IPS-NIHi7 (cell line): ENCODE data around the gene NFATC1.
A peak's percentile ranks its signal among the peaks of the same experiment; 100 is the strongest.

Experiments used
- DNase-seq: peaks from one replicate; pipeline ENCODE4 v3.0.0; 2012; ENCODE audit warnings: mixed read lengths; ENCODE audit errors: extremely low spot score

The NFATC1 gene

DNA sequence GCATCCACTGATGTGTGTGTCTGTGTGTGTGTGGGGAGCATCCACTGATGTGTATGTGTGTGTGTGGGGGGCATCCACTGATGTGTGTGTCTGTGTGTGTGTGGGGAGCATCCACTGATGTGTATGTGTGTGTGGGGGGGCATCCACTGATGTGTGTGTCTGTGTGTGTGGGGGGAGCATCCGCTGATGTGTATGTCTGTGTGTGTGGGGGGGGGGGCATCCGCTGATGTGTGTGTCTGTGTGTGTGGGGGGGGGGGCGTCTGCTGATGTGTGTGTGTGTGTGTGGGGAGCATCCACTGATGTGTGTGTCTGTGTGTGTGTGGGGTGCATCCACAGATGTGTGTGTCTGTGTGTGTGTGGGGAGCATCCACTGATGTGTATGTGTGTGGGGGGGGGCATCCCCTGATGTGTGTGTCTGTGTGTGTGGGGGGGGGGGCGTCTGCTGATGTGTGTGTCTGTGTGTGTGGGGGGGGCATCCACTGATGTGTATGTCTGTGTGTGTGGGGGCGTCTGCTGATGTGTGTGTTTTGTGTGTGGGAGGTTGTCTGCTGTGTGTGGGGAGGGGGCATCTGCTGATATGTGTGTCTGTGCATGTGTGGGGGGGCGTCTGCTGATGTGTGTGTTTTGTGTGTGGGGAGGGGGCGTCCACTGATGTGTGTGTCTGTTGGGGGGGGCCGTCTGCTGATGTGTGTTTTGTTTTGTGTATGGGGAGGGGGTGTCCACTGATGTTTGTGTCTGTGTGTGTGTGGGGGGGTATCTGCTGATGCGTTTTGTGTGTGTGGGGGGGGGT, 125.9 kb downstream of the NFATC1 start:
- DNase-seq = no peak

- no peak for DNase-seq
Observed at GRCh38 chr18:79522451-79523205, 126.9 kb downstream of the NFATC1 start.

GRCh38 chr18:79523206-79523735, 127.5 kb downstream of the NFATC1 start:
- DNase-seq = no peak

GRCh38 chr18:79523736-79524180, 128.0 kb downstream of the NFATC1 start:
- no peak for DNase-seq

- DNase-seq = no peak
Observed at GRCh38 chr18:79524181-79525078, 128.7 kb downstream of the NFATC1 start.

DNA sequence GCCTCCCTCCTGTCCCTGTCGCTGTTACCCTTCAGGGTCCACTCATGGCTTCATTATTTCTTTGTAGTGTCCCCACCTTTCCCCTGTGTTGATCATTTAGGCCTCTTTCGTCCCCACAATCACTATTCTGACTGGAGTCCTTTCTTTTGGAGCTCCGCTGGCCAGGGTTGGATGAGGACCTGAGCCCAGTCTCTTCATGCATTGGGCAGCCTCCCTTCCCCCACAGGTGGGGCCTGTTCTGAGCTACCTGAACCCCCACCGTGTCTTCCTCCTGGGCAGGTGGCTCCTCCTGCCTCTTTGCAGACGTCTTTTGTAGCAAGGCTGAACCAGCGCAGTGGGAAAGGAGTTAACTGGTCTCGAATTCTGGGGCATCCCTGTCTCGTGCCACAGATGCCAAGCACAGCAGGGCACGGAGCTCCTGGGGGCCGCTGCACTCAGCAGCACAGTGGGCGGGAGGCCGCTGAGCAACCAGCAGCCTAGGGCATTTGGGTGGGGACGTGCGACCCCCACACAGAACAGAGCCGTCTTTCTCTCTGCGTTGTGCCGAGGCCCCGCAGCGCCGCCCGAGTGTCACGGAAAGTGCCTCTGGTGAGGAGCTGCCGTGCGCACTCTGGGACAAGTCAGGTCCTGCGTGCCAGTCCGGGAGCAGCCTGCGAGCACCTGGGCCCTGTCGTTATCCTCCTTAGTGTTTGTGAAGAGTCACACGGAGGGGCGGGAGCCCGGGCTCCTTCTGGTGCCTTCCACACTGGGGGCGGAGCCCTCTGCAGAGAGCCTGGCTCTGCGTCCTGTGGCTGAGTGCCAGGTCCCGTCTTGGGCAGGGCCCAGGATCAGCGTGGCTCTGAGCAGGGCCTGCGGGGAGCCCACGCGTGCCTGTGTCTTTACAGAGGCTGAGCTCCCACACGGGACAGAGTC, 130.1 kb downstream of the NFATC1 start:
- DNase-seq = no peak

DNA sequence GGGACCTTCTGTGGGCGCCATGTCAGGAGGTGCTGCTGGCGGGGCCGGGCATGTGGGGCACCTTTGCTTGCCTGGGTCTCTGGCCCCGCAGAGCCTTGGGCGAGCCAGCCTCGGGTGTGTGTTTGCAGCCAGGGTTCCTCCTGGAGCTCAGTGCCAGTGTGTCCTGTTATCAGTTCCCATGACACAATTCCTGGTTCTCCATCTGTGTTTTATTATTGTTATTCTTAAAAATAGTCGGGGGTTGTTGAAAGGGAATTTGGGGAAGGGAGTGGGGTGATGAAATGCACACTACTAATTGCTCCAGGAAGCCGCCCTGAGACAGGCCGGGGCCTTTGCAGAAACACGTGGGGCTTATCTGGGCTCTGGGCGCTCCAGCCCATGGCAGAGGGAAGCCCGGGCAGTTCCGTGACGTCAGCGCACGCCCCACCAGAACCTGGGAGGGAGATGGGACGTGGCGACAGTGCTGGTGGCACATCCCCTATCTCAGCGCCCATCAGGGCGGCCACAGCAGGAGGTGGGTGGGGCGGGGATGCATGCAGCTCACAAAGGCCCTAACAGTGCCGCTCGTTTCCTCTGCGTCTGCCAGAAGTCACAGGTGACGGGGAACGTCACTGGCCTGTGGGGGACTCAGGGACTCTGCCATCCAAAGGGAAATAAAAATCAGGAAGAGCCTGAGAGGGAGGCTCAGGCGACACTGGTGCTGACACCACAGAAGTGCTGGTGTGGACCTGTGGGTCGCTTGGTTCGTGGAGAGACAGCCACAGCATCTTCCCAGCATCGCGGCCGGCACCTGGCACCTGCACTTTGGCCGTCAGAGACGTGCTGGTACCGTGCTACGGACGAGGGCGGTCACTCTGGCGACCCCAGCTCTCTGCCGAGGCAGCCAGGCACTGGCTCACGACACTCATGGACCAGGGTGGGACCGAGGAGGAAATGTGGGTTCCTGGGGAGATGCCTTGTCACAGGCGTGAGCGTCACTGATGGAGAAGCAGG, 131.0 kb downstream of the NFATC1 start:
- DNase-seq = no peak

DNA sequence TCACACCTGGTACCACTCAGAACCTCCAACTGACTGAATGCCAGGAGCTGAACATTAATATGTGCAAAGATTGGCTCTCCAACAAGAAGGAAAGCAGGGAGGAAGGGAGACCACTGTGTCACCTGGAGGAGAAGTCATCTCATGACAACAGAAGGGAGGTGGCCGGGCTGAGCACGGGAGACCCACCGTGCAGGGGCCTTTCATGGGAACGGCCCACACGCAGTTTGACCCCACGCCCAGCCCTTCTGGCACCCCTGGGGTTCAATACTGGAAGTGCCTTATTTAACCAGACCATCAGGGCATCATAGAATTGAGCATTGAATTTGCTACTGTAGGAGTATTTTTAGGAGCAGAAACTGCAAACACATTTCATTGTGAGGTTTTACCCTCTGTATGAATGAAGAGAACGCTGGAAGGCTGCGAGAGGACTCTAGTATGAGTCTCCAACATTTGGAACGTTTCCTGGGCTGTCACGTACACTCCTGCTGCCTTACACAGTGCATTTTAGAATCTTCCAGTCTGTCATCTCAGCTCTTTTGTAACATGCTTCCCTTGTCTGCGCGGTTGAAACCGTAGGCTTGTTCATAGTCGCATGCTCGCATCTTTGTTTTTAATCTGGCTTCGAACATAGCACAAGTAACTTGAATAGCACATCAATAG, 132.1 kb downstream of the NFATC1 start:
- DNase-seq = no peak

- no peak for DNase-seq
Observed at GRCh38 chr18:79528316-79528695, 132.6 kb downstream of the NFATC1 start.

- DNase-seq = peak; percentile 86
Observed at GRCh38 chr18:79528846-79529245, 133.1 kb downstream of the NFATC1 start.

DNA sequence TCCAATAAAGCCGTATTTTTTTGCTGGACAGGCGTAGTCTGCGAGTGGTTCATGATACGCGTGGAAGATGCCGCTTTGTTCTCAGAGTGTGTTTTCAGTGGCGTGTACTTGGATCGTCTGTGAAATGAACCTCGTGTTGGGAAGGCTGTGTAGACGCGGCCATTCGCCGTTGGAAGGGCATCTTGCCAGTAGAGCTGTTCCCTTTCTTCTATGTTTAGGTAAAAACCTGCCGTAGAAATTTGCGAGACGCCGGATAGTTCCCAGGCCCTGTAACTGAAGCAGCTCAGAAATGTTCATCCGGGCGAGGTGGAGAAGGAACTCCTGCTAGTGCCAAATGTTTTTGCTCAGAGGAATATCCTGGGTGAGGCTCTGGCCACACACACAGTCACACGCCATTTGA, 133.6 kb downstream of the NFATC1 start:
- DNase-seq = no peak

GRCh38 chr18:79529991-79530390, 134.3 kb downstream of the NFATC1 start:
- DNase-seq = no peak

DNA sequence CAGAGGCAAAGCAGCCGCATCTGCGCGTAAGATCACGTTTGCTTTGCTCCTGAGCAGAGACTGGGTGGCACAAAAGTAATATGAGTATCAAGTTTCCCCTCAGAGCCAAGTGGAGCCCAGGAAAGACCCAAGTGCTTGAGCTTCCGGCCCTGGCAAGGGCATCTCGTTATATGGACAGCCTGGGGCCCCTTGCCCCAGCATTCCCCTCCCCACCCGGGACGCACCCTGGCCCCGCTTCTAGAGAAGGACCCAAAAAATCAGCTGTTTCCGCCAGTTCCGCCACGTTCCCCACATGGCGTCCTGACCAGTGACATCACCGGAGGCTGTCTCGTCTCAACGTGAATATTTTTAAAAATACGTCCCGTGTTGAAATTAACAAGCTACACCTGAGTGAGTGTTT, 135.1 kb downstream of the NFATC1 start:
- DNase-seq = no peak

GRCh38 chr18:79531386-79531785, 135.7 kb downstream of the NFATC1 start:
- no peak for DNase-seq

- DNase-seq = no peak
Observed at GRCh38 chr18:79531926-79532312, 136.2 kb downstream of the NFATC1 start.

DNA sequence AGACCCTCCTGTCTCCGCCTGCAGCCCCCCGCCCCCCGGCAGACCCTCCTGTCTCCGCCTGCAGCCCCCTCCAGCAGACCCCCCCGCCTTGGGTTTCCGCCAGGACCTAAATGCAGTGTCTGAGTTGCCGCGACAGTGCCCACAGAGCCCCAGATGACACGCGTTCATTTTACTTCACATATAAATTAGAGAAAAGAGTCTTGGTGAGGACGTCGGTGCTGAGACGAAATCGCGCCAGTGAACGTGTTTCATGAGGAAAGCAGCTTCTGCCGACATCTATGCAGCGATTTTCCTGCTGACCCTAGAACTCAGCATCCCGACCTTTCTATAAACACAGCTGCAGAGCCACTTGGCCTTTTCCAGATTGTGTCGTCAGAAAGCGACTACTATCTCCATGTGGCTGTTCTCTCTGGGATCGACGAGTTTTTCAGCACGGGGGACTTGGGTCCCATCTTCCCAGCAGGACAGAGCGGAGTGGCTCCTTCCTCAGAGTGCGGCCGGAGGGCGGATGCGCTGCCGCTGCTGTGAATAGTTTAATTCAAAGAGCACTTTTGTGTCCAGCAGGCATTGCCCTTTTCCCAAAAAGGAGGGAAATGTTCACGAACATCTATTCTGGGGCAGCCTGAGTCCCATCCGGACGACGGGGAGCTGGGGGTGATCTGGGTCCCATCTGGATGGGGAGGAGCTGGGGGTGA, 136.7 kb downstream of the NFATC1 start:
- DNase-seq = no peak

DNA sequence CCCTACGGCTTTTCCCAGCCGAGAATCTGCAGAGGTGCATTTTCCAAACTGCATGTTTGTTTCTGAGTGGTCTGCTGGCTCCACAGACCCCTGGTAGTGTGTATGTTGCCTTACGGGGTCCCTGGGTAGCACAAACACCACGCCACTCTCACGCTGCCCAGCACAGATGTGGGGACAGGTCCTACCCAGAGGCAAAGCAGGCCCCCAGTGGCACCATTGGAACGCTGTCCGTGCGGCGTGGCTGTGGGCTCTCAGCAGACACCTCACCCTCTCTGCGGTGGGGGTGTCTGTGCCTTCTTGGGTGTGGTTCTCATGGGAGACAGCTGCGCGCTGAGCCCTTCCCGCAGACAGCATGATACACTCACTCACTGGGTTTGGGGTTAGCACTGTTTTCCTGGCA, 137.4 kb downstream of the NFATC1 start:
- DNase-seq = no peak

- DNase-seq = no peak
Observed at GRCh38 chr18:79533591-79533990, 137.9 kb downstream of the NFATC1 start.
